GM18507 (cell line): ENCODE measurements around the gene REEP1.
"Not testable (repeated sequence)": the region's sequence is repeated elsewhere in the genome, so short reads cannot be mapped to it uniquely, and the experiment has no call there.

Experiments
- DNase-seq: peaks from one replicate; pipeline ENCODE4 v3.0.0; 2011; ENCODE audit warnings: low read depth; ENCODE audit not compliant: insufficient read length; ENCODE audit errors: extremely low spot score
- FAIRE-seq: peaks from 2 replicates; lab custom pipeline; 2011; peaks lifted over from hg19 to GRCh38; lab: Jason Lieb, UNC

REEP1 gene

GRCh38 chr2:86254576-86255538, 82.6 kb downstream of the REEP1 start:
- FAIRE-seq (no peak), DNase-seq (no peak)

DNA sequence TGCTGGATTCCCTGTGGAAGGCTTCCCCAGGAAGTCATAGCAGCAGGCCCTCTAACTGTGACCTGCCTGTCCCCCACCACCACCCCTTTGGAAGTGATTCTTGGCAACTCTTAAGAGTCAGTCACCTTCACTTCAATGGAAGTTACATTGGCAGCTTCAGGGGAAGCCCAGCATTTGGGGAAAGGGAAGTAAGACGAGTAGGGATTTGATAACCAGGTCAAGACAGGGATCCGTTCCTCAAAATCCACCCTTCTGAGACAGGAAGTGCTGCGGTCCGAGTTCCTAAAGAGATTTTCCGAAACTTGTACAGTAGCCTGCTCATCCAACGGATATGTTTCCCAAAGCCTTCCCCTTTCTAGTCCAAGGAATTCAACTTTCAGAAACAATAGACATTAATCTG, 84.0 kb downstream of the REEP1 start:
- DNase-seq (no peak), FAIRE-seq (no peak)

DNA sequence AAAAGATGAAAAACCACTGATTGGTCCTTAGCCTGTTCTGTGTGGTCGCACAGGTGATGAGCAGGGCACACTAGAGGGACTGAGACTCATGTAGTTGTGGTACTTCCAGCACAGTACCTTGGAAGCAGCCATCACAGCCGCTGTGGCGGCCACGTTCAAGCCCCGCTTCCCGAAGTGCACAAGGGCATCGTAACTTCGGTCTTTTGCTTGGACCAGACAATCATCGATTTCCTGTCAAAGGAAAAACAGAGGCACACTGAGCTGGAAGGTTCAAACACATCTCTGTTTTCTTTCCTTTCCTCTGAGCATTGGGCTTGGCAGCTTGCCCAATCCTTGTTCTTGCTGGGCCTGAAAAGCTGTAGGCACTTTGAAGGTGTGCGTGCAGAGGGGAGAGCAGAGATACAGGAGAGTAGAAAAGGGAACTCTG, 85.6 kb downstream of the REEP1 start:
- no peak for DNase-seq
- FAIRE-seq = no peak

GRCh38 chr2:86249579-86250391, 87.6 kb downstream of the REEP1 start:
- peak; percentile 71 for FAIRE-seq
- no peak for DNase-seq

- DNase-seq (no peak), FAIRE-seq (no peak)
Observed at GRCh38 chr2:86249176-86249575, 88.2 kb downstream of the REEP1 start.

DNA sequence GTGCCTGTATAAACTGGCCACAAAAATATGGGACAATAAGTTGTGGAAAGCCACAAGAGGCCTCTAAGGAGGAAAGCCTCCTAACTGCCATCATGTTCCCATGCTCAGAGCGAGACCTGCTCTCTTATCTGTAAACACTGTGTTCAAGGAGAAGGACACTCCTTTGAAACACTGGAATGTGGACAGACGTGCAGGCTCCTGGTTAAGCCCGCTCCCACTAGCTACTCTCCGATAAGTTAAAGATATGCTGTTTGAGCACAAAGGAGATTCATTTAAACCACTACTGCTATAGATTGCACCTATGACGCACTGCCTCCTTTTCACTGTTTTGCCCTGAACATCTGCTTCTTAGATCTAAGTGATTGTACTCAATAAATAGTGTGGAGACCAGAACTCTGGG, 92.2 kb downstream of the REEP1 start:
- not testable (repeated sequence) for FAIRE-seq, DNase-seq

- FAIRE-seq, DNase-seq: not testable (repeated sequence)
Observed at GRCh38 chr2:86244781-86245180, 92.6 kb downstream of the REEP1 start.

DNA sequence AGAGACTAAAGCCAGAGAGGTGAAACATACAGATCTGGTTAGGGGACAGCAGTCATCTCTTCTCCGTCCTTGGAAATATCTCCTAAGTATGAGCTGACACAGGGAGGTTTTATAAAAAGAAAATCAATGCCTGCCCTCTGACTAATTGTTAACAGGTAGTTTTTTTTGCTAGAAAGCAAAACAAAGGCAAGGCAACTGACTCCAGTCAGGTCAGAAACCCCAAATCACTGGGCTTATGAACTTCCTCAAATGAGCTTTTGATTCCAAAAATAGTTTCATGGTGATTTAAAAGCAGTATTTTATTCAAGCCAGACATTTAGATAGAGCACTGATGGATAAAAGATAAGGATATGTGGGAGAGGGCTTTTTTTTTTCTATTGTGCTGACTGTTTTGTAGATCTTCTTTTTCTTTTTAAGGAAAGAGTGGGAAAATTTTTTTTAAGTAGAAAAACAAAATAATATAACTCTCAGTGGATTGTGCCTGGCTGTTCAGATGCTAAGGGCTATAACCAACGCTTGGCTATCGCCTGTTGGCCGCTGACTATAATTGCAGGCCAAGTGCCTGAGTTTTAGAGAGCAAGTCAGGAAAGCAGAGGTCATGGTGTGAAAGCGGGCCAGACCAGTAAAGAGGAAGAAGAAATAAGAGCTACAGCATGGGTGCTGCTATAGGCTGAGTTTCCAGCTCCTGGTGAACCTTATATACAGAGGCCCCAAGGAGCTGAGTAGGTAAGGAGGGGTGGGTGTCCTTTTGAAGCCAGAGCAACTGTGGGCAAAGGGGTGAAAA, 93.3 kb downstream of the REEP1 start:
- no peak for DNase-seq
- peak; percentile 73 for FAIRE-seq

DNA sequence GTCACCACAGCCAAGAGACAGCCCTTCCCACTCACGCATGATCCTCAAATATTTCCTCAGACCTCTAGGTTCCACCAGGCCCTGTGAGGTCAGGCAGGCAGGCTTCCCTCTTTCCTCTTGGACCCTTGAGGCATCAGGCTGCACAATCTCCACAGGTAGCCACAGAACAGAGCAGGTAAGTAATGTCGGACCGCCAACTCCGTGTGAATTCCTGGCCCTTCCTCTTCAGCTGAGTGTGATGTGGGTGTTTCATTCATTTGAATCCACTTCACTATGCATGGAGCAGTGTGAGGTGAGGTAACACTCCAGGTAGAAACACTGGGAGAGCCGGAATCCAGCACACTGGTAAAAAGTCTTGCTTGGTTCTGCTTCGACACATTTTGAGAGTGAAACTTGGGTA, 94.2 kb downstream of the REEP1 start:
- no peak for FAIRE-seq

GRCh38 chr2:86241611-86242010, 95.8 kb downstream of the REEP1 start:
- no peak for FAIRE-seq
- no peak for DNase-seq

More for the DNA sequence above, 94.2 kb downstream of the REEP1 start:
- DNase-seq = no peak

GRCh38 chr2:86240251-86240650, 97.2 kb downstream of the REEP1 start:
- DNase-seq (no peak), FAIRE-seq (no peak)

GRCh38 chr2:86239745-86240144, 97.7 kb downstream of the REEP1 start:
- DNase-seq = no peak
- no peak for FAIRE-seq

DNA sequence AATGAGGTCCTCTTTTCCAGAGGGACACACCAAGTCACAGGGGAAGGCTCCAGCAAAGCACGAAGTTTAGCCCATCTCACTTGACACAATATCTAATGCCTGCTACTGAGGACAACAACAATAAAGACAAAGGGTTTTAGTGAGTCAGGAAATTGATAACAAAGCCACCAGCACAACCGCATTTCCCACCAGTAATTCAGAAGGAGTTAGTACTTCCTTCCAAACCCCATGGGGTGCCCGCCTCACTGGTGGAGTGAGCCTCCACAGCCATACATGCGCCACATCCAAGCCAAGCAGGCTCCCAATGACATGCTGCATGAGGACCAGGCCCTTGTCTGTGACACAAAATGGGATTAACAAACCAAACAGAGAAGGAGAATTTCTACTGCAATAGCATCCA, 98.1 kb downstream of the REEP1 start:
- DNase-seq (no peak), FAIRE-seq (no peak)

GRCh38 chr2:86238354-86238753, 99.1 kb downstream of the REEP1 start:
- DNase-seq (no peak), FAIRE-seq (peak; percentile 90)

GRCh38 chr2:86237172-86237571, 100.3 kb downstream of the REEP1 start:
- FAIRE-seq = peak; percentile 79

DNA sequence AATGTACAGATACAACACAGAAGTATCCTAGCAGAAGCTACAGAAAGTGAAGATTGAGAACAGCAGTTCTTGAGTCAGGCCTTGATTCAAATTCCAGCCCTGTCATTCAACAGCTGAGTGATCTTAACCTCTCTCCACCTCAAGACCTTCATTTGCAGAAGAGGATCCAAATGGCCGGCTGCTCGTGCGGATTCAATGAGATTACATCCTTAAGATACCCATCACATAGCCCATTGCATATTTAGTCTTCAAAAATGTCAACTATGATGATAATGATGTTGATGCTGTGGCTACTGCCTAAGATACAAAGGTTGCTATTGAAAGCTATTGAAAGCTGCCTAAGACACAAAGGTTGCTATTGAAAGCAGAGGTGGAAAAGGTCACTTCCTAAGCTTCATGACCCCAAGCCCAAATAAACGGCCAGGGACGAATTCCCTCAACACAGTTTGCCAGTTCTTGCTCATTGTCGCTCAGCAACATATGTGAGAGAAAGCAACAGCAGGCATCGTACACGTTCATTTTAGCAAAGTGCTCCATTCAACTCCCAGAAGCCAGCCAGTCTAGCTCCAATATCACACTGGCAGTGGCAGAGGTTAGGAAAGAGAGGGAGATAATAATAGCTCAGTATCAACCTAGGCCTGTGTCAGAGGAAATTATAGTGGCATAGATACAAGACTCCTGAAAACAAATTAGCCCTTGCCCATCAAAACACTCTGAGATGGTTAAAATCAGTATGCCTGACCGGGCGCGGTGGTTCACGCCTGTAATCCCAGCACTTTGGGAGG, 102.0 kb downstream of the REEP1 start:
- FAIRE-seq = no peak
- no peak for DNase-seq

More at GRCh38 chr2:86237172-86237571, 100.3 kb downstream of the REEP1 start:
- DNase-seq = no peak

DNA sequence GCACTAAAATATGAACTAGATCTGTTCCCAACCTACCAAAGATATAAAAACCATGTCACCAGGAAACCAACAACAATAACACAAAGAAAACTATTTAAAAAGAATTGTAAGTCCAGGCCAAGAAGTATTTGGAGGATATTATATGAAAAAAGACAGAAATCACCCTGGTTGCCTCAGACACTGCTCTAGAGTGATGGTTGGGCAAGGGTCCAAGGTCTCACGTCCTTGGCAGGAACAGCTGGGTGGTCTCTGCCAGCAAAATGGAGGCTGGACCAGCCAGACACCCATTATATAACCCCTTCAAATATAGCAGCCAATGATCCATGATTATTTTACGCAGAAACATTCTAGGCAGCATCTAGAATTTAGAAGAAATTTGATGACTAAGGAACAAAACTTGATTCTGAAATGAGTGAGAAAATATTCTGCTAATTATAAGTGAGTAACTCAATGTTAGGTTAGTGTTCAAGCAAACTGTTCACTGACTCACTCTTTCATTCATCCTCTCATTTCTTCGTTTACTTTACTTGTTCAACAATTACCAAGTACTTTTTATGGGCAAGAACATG, 102.8 kb downstream of the REEP1 start:
- no peak for DNase-seq
- no peak for FAIRE-seq

GRCh38 chr2:86233436-86233835, 104.0 kb downstream of the REEP1 start:
- FAIRE-seq (no peak), DNase-seq (no peak)

GRCh38 chr2:86232910-86233309, 104.5 kb downstream of the REEP1 start:
- DNase-seq = no peak
- no peak for FAIRE-seq
